ENCODE results near the gene CLIC4.
"Not testable (repeated sequence)": the region's sequence is repeated elsewhere in the genome, so short reads cannot be mapped to it uniquely, and the experiment has no call there.

Gene CLIC4

DNA sequence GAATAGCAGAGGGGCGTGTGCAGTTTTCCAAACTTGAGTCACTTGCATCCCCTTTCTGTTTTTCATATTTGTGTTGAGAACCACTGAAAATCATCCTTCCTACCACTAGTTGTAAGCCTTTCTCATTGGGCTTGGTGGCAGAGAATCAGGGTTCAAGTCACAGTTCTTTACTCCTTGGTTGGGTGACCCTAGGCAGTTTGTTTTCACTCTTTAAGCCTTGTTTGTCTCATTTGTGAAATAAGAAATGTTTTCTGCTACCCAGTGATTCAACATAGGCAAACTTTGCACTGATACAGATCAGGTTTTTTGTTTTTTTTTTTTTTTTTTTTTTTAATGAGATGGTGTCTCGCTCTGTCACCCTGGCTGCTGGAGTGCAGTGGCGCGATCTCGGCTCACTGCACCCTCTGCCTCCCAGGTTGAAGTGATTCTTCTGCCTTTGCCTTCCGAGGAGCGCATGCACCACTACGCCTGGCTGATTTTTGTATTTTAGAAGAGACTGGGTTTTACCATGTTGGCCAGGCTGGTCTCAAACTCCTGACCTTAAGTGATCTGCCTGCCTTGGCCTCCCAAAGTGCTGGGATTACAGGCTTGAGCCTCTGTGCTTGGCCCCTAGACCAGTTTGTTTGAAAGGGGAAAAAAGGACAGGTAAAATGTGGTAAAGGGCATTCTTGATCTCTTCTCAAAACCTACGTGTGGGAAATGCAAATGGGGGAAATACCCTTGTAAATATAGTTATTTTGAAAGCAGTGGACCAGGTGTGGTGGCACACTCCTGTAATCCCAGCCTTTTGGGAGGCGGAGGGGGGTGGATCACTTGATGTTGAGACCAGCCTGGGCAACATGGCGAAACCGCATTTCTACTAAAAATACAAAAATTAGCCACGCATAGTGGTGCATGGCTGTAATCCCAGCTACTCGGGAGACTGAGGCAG lies 3.2 kb downstream of the CLIC4 start:
- no peak for DNase-seq

DNA sequence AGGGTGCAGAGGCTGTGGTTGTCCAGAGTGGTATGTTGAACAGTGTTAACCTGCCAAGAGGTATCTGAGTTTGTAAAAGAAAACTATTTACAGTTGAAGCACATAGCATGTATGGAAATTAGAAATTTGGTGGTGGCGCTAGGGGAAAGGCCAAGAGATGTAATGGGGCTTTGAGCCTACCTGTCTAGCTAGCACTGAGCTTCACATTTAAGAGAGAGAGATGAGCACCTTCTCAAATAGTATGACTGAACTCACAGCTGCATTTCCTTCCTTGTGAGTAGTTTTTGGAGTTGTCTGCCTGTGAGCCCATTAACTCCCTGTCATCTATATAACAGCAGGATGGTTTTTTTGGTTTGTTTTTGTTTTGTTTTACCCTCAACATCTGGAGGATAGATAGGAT lies 4.0 kb downstream of the CLIC4 start:
- no peak for DNase-seq

DNA sequence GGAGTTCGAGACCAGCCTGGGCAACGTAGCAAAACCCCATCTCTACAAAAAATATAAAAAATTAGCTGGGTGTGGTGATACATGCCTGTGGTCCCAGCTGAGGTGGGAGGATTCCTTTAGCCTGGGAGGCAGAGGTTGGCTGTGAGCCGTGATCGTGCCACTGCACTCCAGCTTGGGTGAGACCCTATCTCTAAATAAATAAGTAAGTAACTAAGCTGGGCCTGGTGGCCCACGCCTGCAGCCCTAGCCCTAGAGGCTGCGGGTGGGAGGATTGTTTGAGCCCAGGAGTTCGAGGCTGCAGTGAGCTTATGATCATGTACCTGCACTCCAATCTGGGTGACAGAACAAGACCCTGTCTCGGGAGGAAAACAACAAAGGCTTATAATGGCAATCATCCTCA lies 4.6 kb downstream of the CLIC4 start:
- DNase-seq = no peak

DNA sequence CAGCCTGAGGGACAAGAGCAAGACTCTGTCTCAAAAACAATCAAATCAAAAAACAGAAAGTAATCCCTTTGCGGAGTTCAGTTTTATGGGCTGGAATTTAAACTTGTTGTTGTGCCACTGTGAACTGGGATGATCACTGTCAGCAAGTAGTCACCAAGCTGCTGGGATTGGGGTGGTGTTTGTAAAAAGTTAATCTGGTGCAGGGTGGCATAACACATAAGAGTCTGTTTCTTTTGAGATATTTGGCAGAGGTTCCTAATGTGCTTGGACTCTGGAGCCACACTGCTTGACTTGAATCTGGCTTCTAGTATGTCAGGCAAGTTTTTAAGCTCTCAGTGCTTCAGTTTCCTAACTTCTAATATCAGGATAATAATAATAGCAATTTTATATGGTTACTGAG lies 6.6 kb downstream of the CLIC4 start:
- DNase-seq = no peak

DNA sequence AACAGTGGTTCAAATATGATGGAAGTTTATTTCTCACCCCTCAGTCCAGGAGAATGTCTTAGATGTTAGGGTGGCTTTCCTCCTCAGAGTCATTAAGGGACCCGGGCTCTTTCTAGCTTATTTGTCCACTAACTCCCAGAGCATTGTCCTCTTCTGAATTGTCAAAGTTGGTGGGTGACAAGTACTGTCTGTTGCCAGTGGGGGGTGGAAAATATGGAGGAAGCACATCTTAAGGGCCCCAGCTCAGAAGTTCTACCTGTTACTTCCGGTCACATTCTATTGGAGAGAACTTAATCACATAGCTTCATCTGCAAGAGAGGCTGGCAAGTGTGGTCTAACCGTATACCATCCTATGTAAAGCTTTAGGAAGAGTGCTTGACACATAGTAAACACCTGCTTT lies 7.1 kb downstream of the CLIC4 start:
- DNase-seq = no peak

DNA sequence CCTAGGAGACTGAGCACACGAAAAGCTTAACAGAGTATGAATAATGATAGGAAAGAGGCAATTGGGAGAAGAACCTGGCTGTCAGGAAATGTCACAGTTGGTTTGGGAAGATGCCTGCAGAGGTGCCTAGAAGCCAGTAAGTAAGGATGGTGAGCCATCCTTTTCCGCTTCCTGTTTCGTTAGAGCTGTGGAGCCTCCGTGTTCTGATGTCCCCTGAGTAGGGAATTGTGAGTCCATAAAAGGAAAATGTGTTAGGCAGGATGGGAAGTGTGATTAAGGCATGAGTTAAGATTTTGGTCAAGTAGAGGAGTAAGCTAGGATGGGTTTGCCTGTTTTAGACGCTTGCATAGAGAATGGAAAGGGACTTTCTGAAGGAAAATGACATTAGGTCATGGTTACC lies 9.0 kb downstream of the CLIC4 start:
- DNase-seq = no peak

DNA sequence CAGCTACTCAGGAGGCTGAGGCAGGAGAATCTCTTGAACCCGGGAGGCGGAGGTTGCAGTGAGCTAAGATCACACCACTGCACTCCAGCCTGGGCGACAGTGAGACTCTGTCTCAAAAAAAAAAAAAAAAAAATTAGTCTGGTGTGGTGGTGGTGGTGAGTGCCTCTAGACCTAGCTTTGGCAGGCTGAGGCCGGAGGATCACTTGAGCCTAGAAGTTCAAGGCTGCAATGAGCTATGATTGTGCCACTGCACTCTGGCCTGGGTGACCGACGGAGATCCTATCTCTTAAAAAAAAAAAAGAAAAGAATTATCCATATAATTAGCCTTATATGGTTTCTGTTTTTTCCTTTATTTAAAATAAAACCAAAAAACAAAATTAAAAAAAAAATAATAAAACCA lies 10.1 kb downstream of the CLIC4 start:
- DNase-seq = not testable (repeated sequence)

DNA sequence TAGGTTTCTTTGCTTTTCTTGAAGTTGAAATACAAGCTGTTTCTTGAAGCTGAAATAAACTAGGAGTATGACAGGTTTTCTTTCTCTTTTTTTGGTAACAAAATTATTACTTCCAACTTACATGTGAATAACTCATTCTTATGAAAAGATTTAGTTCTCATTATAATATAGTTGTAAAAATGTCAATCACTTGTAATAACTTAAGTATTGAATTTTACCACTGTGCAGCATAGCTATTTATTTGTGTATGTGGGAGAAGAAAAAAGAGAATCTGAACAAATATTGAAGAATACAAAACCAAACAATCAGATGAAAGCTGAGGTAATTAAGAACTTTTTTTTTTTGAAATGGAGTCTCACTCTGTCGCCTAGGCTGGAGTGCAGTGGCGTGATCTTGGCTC lies 11.1 kb downstream of the CLIC4 start:
- no peak for DNase-seq

DNA sequence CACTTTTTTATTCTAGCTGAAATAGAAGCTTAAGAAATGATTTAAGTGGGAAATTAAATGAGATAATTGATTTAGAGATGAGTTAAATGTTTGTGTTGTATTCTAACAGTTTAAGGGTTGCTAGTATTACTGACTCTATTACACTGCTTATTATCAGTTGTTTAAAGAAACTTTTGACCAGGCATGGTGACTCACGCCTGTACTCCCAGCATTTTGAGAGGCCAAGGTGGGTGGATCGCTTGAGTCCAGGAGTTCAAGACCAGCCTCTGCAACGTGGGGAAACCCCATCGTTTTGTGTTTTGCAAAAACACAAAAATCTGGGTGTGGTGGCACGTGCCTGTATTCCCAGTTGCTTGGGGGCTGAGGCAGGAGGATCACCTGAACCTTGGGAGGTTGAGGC lies 14.2 kb downstream of the CLIC4 start:
- DNase-seq = no peak

DNA sequence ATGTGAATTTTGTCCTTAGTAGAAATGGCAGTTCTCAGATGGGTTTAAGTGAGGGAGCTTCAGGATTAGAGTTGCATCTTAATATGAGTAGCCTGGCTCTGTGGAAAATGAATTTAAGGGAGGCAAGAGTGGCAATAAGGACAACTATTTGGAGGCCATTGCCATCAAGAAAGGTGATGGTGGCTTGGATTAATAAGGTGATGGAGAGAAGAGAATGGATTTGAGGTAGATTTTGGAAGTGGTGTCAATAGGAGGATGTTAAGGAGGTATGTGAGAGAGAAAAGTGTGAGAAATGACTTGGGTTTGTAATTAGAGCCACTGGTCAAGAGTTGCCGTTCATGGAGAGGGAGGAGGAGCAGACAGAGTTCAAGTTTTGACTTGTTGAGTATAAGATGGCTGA lies 16.3 kb downstream of the CLIC4 start:
- no peak for DNase-seq

DNA sequence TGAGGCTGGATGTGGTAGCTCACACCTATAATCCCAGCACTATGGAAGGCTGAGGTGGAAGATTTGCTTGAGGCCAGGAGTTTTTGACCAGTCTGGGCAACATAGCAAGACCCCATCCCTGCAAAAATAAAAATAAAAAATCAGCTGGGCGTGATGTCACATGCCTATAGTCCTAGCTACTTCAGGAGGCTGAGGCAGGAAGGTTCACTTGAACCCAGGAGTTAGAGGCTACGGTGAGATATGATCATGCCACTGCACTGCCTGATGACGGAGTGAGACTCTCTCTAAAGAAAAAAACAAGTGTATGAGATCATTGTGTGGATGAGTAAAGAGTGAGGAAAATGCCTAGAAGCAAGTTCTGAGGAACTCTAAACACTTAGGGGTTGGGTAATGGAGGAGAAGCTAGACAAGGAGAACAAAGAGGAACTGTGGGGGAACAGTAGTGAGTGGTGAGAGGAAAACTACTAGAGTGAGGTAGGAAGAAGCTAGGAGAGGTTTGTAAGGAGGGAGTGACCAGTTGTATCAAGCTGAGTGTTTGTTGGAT lies 17.0 kb downstream of the CLIC4 start:
- no peak for DNase-seq

DNA sequence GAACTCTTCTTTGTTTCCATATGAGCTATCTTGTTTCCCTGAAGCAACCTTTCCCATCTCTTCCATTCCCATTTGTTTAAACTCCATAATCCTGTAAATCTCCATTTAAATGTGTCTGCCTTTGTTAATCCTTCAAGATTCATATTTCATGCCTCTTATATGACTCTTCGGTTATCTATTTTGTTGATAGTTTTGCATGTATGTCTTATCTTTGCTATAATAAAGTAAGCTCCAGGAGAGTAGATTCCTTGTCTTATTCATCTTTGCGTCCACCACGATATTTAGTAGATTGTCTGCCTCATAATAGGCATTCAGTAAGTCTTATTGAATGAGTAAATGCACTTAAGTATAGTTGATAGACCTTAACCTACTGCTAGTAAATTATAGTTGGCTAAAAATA lies 18.4 kb downstream of the CLIC4 start:
- DNase-seq = no peak

DNA sequence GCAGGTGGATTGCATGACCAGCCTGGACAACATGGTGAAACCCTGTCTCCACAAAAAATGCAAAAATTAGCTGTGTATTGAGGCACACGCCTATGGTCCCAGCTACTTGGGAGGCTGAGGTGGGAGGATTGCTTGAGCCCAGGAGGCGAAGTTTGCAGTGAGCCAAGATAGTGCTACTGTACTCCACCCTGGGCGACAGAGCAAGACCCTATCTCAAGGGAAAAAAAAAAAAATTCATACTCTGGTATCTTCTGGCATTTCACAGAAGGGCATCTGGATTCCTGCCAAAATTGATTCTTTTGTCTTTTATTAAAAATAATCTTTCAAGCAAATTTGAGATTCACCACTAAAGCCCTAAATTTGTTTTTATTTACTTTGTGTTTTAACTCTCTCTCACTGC lies 19.2 kb downstream of the CLIC4 start:
- no peak for DNase-seq

DNA sequence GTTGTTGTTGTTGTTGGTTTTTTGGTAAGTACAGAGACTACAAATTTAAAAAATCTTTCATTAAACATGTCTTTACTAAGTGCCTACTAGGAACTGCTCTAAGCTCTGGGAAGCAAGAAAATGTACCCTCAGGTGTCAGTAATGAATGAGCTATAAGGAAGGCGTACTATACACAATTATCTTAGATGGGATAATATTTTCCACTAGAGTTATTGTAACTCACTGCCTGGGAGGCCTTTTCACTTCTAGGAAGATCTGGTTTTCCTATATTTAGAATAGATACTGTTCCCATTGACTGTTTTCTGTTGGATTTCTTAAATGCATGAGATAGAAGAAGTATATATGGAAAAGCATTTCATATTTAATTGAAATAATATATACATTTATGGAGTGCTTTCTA lies 19.6 kb downstream of the CLIC4 start:
- no peak for DNase-seq

DNA sequence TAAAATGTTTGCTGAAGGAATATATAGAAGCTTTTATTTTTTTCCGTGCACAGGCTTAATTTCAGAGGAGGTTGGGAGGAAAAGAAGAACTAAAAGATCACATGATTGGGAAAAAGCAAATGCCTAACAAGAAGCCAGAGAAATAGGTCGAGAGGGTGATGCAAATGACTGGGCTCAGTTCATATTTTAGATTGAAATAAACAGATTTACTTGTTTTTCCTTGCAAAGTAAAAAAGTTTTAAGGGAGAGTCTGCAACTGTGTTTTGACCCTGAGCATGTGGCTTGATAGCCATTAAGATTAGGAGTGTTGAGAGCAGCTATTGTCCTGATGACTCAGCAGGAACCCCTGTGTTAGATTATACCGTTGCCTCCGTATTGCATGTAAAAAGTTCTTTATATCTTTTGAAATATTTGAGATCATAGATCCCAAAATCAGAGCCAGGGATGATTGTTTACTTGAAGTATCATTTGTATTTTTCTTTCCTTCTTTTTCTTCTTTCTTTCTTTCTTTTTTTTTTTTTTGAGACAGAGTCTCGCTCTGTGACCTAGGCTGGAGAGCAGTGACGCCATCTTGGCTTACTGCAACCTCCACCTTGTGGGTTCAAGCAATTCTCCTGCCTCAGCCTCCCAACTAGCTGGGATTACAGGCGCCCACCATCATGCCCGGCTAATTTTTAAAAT lies 20.2 kb downstream of the CLIC4 start:
- DNase-seq = no peak

DNA sequence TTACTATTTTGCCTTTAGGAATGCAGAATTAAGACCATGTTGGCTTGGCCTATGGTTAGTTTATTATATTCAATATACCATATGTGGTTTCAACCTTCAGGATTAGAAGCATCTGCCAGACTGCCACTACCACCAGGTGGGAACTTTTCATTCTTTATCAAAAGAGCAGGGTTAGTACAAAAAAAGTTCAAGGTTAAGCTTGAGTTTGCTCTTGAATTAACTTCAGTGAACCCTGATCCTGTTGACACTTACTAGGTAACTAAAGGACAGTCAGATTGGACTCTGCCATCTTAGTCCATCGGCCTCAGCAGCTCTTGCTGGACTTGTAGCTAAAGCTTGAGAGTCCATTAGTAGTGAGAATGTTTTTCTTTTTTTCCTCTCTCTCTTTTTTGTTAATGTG lies 22.1 kb downstream of the CLIC4 start:
- DNase-seq = no peak

DNA sequence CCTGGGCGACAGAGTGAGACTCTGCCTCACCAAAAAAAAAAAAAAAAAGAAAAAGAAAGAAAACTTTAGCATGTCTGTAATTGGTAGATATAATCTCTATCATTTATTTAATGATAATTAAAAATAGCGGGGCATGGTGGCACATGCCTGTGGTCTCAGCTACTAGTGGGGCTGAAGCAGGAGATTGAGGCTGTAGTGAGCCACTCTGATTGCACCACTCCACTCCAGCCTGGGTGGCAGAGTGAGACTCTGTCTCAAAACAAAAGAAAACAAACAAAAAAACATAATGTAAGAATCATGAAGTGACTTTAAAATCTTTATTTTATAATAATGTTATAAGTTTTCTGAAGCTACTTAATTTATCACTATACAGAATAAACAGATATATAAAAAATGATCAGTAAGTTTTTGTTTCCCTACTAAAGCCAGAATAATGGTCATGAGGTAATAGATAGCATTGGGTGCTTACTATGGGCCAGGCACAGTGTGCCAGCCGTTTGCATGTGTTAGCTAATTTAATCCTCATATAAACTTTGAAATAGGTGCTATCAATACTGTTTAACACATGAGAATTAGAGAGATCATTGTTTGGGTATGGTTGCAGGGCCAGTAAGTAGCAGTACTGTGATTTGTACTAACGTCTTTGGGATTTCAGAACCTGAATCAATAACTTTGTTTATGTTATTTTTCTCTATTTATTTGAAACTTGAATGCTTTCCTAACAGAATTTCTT lies 23.8 kb downstream of the CLIC4 start:
- no peak for DNase-seq

DNA sequence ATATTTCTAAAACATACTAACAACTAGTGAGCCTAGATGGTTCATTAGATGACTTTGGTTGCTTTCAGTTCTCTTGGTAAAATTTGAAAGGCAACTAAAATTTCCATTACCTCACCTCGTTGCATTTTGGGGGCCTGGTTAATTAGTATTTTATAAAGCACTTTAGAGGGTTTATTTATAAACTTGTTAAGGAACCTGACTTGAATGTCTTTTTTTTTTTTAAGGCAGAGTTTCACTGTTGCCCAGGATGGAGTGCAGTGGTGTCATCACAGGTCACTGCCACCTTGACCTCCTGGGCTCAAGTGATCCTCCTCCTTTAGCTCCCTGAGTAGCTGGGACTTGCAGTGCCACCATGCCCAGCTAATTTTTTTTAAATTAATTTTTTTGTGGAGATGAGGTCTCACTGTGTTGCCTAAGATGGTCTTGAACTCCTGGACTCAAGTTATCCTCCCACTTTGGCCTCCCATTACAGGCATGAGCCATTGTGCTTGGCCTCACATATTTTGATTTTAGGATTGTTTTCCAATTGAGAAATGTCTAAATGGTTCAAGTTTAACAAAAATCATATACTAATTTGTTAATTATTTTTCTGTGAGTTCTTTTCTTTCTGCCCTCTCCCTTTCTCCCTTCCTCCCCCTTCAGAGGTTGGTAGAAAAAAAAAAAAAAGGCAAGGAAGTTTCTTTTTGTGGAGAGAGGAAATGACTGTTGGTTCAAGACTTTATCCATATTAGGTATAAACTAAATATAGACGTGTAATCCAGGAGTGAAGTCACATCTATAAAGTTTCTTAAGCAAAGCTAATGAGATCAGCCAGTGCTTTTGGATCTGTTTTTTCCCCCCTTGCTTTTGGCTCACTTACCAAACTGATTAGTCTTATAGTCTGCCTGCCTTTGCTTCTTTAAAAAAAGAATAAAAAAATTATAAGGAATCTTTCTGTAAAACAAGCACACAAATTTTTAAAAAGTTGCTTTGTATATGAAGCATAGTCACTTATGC lies 24.7 kb downstream of the CLIC4 start:
- no peak for DNase-seq

DNA sequence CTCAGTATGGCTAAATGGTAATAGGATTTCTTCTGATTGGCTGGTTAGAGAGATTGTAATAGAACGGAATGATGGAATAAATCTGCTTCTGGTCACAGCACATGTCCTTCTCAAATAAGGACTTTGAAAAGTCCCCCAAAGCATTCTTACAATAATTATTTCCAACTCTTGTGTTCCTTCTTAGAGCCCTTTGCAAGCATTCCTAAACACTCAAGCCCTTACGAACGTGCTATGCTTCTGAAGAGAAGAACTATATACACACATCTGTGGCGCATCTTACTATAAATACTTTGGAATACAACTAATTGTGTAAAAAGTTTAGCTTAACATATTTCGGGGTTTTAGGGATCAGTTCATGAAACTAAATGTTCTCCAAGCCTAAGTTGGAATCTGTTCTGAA lies 25.6 kb downstream of the CLIC4 start:
- no peak for DNase-seq

DNA sequence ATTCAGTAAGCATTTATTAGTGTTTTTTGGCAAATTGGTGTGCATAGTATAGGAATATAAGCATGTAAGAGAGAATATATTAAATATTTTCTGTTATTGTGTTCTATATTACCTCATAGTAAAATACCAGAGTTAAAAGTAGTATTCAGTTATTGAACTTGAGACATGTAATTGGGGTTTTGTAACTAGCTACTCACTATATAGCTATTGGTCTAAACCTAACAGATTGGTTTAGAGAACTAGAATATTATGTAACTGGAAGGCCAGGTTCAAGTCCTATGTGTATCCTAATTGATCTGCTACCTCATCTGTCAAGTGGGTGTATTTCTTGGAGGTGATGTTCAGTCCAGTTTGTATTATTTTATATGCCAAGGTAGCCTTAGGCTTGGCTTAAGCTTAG lies 26.3 kb downstream of the CLIC4 start:
- DNase-seq = no peak

DNA sequence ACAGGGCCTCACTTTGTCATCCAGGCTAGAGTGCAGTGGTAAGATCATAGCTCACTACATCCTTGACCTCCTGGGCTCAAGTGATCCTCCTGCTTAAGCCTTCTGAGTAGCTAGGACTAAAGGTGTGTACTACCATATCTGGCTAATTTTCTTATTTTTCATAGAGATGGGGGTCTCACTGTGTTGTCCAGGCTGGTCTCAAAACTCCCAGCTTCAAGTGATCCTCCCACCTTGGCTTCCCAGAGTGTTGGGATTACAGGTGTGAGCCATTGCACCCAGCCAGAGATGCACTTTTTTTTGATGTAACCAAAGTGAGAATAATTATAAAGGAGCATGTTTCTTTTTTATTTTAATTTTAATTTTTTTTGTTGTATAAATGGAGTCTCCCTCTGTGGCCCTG lies 28.4 kb downstream of the CLIC4 start:
- no peak for DNase-seq

DNA sequence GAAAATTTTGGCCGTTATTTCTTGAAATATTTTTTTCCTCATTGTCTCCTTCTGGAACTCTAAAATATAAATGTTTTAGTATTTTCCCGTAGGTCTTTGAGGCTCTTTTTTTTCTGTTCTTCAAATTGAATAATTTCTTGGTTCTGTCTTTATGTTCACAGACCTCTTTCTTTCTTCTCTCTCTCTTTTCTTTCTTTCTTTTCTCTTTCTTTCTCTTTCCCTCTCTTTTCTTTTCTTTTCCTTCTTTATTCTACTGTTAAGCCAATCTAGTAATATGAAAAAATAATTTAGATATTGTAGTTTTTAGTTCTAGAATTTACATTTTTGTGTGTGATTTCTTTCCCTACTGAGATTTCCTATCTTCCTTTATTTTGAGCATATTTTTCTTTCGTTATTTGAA lies 30.1 kb downstream of the CLIC4 start:
- DNase-seq = no peak

Data from right forelimb (tissue), 1 donor.